Activated CD8-positive, alpha-beta T cell treated with anti-CD3 and anti-CD28 coated beads for 36 hours (primary cell): ENCODE data around the gene KIAA0586. TPM values are rescaled to one million over a fixed set of nuclear protein-coding genes. Genes with fewer than 3 reads are reported as not detected.

ENCODE experiments used
- ATAC-seq: fragments of 200-7000 bp; cut with Tn5 transposase; one replicate; pipeline ENCODE4 v1.10.0; 2021; ENCODE audit warnings: mild to moderate bottlenecking, moderate library complexity
- CTCF ChIA-PET: fragments of 350-600 bp; sonication (Branson Sonifier 250); formaldehyde crosslinking; loops from one replicate; lab custom pipeline; 2021; ENCODE audit warnings: antibody characterized with exemption; lab: Charles Lee
- POLR2A ChIA-PET: fragments of 350-600 bp; sonication (Branson Sonifier 250); formaldehyde crosslinking; loops from one replicate; lab custom pipeline; 2021; ENCODE audit warnings: antibody characterized with exemption; lab: Charles Lee
- DNase-seq: peaks from one replicate; pipeline ENCODE4 v3.0.0-alpha.2; 2020
- H3K27ac Mint-ChIP-seq: one replicate; pipeline ENCODE4 v1.8.0; 2021; ENCODE audit warnings: mild to moderate bottlenecking, mixed read lengths
- H3K27me3 Mint-ChIP-seq: one replicate; pipeline ENCODE4 v1.8.0; 2021; ENCODE audit warnings: mixed read lengths
- H3K36me3 Mint-ChIP-seq: one replicate; pipeline ENCODE4 v1.8.0; 2021; ENCODE audit warnings: low read depth, mixed read lengths
- H3K4me1 Mint-ChIP-seq: one replicate; pipeline ENCODE4 v1.8.0; 2021; ENCODE audit warnings: low read depth, mixed read lengths
- H3K4me3 Mint-ChIP-seq: one replicate; pipeline ENCODE4 v1.8.0; 2021; ENCODE audit warnings: mild to moderate bottlenecking, moderate library complexity, mixed read lengths
- H3K9me3 Mint-ChIP-seq: one replicate; pipeline ENCODE4 v1.8.0; 2021; ENCODE audit warnings: mixed read lengths
- CTCF ChIP-seq: fragments of 200-600 bp; IDR thresholded peaks from one replicate; pipeline ENCODE4 v1.8.0; 2022; ENCODE audit warnings: antibody characterized with exemption, mild to moderate bottlenecking
- intact Hi-C: fragments of 100-400 bp; cut with micrococcal nuclease; formaldehyde crosslinking; loops from one replicate; pipeline ENCODE4 v1.10.0; 2022
- total RNA-seq, 2 experiments: library from RNA; stranded (reverse); gene quantifications; one replicate each; pipeline ENCODE4 v1.2.3, GENCODE V29; 2021

Gene KIAA0586
- total RNA-seq, 2 experiments from 2014 or later = 23.4 TPM

GRCh38 chr14:58540749-58541632, 113.5 kb downstream of the KIAA0586 start:
- H3K27me3 Mint-ChIP-seq = no peaks in the 10 kb centered on the region
- no peak for ATAC-seq

GRCh38 chr14:58541633-58542022, 114.1 kb downstream of the KIAA0586 start:
- no peak overlapping the region for H3K27ac Mint-ChIP-seq
- peaks cover 21% of the 10 kb centered on the region for H3K36me3 Mint-ChIP-seq
- H3K4me1 Mint-ChIP-seq = no peaks in the 10 kb centered on the region
- CTCF ChIA-PET = no interaction called here
- intact Hi-C loops = no loop called here
- no peak overlapping the region for H3K4me3 Mint-ChIP-seq
- no peaks in the 10 kb centered on the region for H3K9me3 Mint-ChIP-seq
- no peak for DNase-seq
- no peaks in the 10 kb centered on the region for H3K27me3 Mint-ChIP-seq
- no peak for ATAC-seq
- POLR2A ChIA-PET = no interaction called here
- no peak for TF ChIP-seq CTCF

More at GRCh38 chr14:58540749-58541632, 113.5 kb downstream of the KIAA0586 start:
- Mint-ChIP-seq H3K4me1 (no peaks in the 10 kb centered on the region), H3K27ac (no peak overlapping the region), H3K9me3 (peaks cover 3% of the 10 kb centered on the region), H3K4me3 (no peak overlapping the region), H3K36me3 (peaks cover 25% of the 10 kb centered on the region)
- ChIA-PET POLR2A (interaction anchor here (0.7 kb wide), 1 partner anchor 9 kb away, joined by 4 read pairs; no protein-coding TSS in a partner anchor), CTCF (no interaction called here)
- intact Hi-C loops = no loop called here
- no peak for TF ChIP-seq CTCF
- DNase-seq = no peak

GRCh38 chr14:58543253-58543652, 115.7 kb downstream of the KIAA0586 start:
- Mint-ChIP-seq H3K27me3 (no peaks in the 10 kb centered on the region), H3K4me1 (no peaks in the 10 kb centered on the region), H3K27ac (no peak overlapping the region), H3K9me3 (no peaks in the 10 kb centered on the region), H3K36me3 (peaks cover 16% of the 10 kb centered on the region), H3K4me3 (no peak overlapping the region)
- ATAC-seq (no peak), DNase-seq (no peak)
- intact Hi-C loops = no loop called here
- CTCF ChIA-PET = no interaction called here
- POLR2A ChIA-PET = interaction anchor here (0.6 kb wide), 1 partner anchor 756 kb away, joined by 3 read pairs; no protein-coding TSS in a partner anchor
- TF ChIP-seq CTCF = no peak

- ChIA-PET POLR2A (no interaction called here), CTCF (no interaction called here)
- H3K36me3 Mint-ChIP-seq = peaks cover 16% of the 10 kb centered on the region
- no peaks in the 10 kb centered on the region for H3K9me3 Mint-ChIP-seq
- DNase-seq = no peak
- H3K4me1 Mint-ChIP-seq = peaks cover 4% of the 10 kb centered on the region
- H3K4me3 Mint-ChIP-seq = no peak overlapping the region
- no peaks in the 10 kb centered on the region for H3K27me3 Mint-ChIP-seq
- ATAC-seq = no peak
- TF ChIP-seq CTCF = no peak
- intact Hi-C loops = no loop called here
- no peak overlapping the region for H3K27ac Mint-ChIP-seq
Observed at GRCh38 chr14:58547649-58548048, 120.1 kb downstream of the KIAA0586 start.

- no peaks in the 10 kb centered on the region for H3K27me3 Mint-ChIP-seq
- no peaks in the 10 kb centered on the region for H3K9me3 Mint-ChIP-seq
- CTCF ChIA-PET = no interaction called here
- POLR2A ChIA-PET = interaction anchor here (1.5 kb wide), 1 partner anchor 9 kb away, joined by 4 read pairs; no protein-coding TSS in a partner anchor
- DNase-seq (no peak), ATAC-seq (no peak)
- TF ChIP-seq CTCF = no peak
- intact Hi-C loops = no loop called here
- H3K27ac Mint-ChIP-seq = no peak overlapping the region
- peaks cover 4% of the 10 kb centered on the region for H3K36me3 Mint-ChIP-seq
- no peak overlapping the region for H3K4me3 Mint-ChIP-seq
- H3K4me1 Mint-ChIP-seq = peaks cover 4% of the 10 kb centered on the region
Observed at GRCh38 chr14:58549105-58549757, 121.7 kb downstream of the KIAA0586 start.
